GM12878 (cell line): Measurements from ENCODE around the gene COG1. TPM values are rescaled to one million over a fixed set of nuclear protein-coding genes. Genes with fewer than 3 reads are reported as not detected.

Experiments used
- ATAC-seq: fragments of 200-7000 bp; cut with Tn5 transposase; 3 replicates; pipeline ENCODE4 v1.9.1; 2020; ENCODE audit warnings: mild to moderate bottlenecking, moderate library complexity
- BruUV-seq: library from RNA; stranded (reverse); fragments of 400-500 nt; replicated peaks from 2 replicates; lab custom pipeline; 2021; lab: Mats Ljungman, UMichigan
- CTCF ChIA-PET: fragments of 300-600 bp; sonication (Branson Sonifier 250); formaldehyde crosslinking; extraction: SDS; loops from one replicate; lab custom pipeline; 2021; ENCODE audit warnings: inconsistent platforms; lab: Yijun Ruan, JAX
- POLR2A ChIA-PET: fragments of 350-600 bp; formaldehyde crosslinking; extraction: SDS; loops from one replicate; lab custom pipeline; 2021; ENCODE audit warnings: inconsistent platforms; lab: Charles Lee
- RAD21 ChIA-PET: fragments of 300-600 bp; sonication (Branson Sonifier 250); formaldehyde crosslinking; loops from one replicate; lab custom pipeline; 2023; ENCODE audit warnings: antibody characterized with exemption; ENCODE audit not compliant: unreplicated experiment; lab: Charles Lee
- SMC1A ChIA-PET: fragments of 300-600 bp; sonication (Branson Sonifier 250); formaldehyde crosslinking; loops from one replicate; lab custom pipeline; 2023; ENCODE audit not compliant: unreplicated experiment, uncharacterized antibody; lab: Charles Lee
- DNase-seq: peaks from one replicate; pipeline ENCODE4 v3.0.0-alpha.2; 2011; ENCODE audit warnings: low read depth, low spot score
- FAIRE-seq: peaks from 3 replicates; lab custom pipeline; 2011; peaks lifted over from hg19 to GRCh38; lab: Jason Lieb, UNC
- H2AFZ ChIP-seq: 2 replicates; pipeline ENCODE4 v1.6.0; 2011; ENCODE audit warnings: low read depth, low read length, control low read depth; ENCODE audit not compliant: control insufficient read depth
- H3K27ac ChIP-seq: 2 replicates; pipeline ENCODE4 v1.5.1; 2011; ENCODE audit warnings: control low read depth; ENCODE audit not compliant: control insufficient read depth, insufficient read depth
- H3K27me3 ChIP-seq, 2 experiments: replicated peaks in 1 of 2; 2 replicates each; pipeline versions ENCODE4 v1.6.0 to v1.6.1; 2011; ENCODE audit warnings: low read length in 1 of 2; ENCODE audit not compliant: control insufficient read depth in 2 of 2, insufficient read depth in 2 of 2
- H3K36me3 ChIP-seq, 2 experiments: 2 replicates each; pipeline ENCODE4 v1.5.1; 2011; ENCODE audit warnings: low read length in 1 of 2; ENCODE audit not compliant: control insufficient read depth in 2 of 2, insufficient read depth in 2 of 2
- H3K4me1 ChIP-seq: 2 replicates; pipeline ENCODE4 v1.6.1; 2011; ENCODE audit warnings: mild to moderate bottlenecking, low read length, moderate library complexity, mixed read lengths; ENCODE audit not compliant: control insufficient read depth, insufficient read depth
- H3K4me2 ChIP-seq: 2 replicates; pipeline ENCODE4 v1.6.0; 2011; ENCODE audit warnings: control low read depth; ENCODE audit not compliant: control insufficient read depth, insufficient read depth
- H3K4me3 ChIP-seq: fragments of 200-600 bp; sonication (generic); 2 replicates; pipeline ENCODE4 v1.5.1; 2016
- H3K79me2 ChIP-seq: 2 replicates; pipeline ENCODE4 v1.6.0; 2011; ENCODE audit warnings: low read length; ENCODE audit not compliant: control insufficient read depth, insufficient read depth
- H3K9ac ChIP-seq: 2 replicates; pipeline ENCODE4 v1.8.0; 2011; ENCODE audit warnings: low read length, control low read depth, mixed read lengths; ENCODE audit not compliant: control insufficient read depth, insufficient read depth
- H3K9me3 ChIP-seq: replicated peaks from 3 replicates; pipeline ENCODE4 v1.5.1; 2011; ENCODE audit warnings: mild to moderate bottlenecking, low read length; ENCODE audit not compliant: control insufficient read depth, insufficient read depth
- H4K20me1 ChIP-seq: 2 replicates; pipeline ENCODE4 v1.6.0; 2011; ENCODE audit not compliant: control insufficient read depth, insufficient read depth
- ATF7 ChIP-seq: fragments of 450-650 bp; IDR thresholded peaks from 2 replicates; pipeline ENCODE4 v1.6.1; 2016; ENCODE audit warnings: low read depth, mild to moderate bottlenecking
- CEBPZ ChIP-seq: fragments of 150-350 bp; IDR thresholded peaks from 2 replicates; pipeline ENCODE4 v1.6.1; 2016; ENCODE audit warnings: low read depth, low read length
- HCFC1 ChIP-seq: fragments of 150-350 bp; IDR thresholded peaks from 2 replicates; pipeline ENCODE4 v1.6.1; 2014; ENCODE audit warnings: low read length
- KAT2A ChIP-seq: conservative IDR thresholded peaks from 2 replicates; pipeline ENCODE4 v1.6.1; 2011; ENCODE audit warnings: low read depth, low read length; ENCODE audit not compliant: control insufficient read depth
- NFXL1 ChIP-seq: fragments of 450-650 bp; IDR thresholded peaks from 2 replicates; pipeline ENCODE4 v1.6.1; 2017; ENCODE audit warnings: antibody characterized with exemption, mild to moderate bottlenecking, borderline replicate concordance
- POLR2AphosphoS2 ChIP-seq: IDR thresholded peaks from 2 replicates; pipeline ENCODE4 v1.6.1; 2011; ENCODE audit warnings: low read depth, mild to moderate bottlenecking, low read length, improper control_type of control experiment, moderate library complexity
- POU2F2 ChIP-seq: IDR thresholded peaks from 3 replicates; pipeline ENCODE4 v1.6.1; 2011; ENCODE audit warnings: low read depth, mild to moderate bottlenecking, low read length, borderline replicate concordance
- SIN3A ChIP-seq: IDR thresholded peaks from 2 replicates; pipeline ENCODE4 v1.6.1; 2012; ENCODE audit warnings: low read depth, low read length, improper control_type of control experiment
- SKIL ChIP-seq: fragments of 450-650 bp; IDR thresholded peaks from 2 replicates; pipeline ENCODE4 v1.6.1; 2017; ENCODE audit warnings: mild to moderate bottlenecking, low read depth, inconsistent platforms; ENCODE audit not compliant: poor library complexity, severe bottlenecking
- STAT1 ChIP-seq: fragments of 450-650 bp; conservative IDR thresholded peaks from 2 replicates; pipeline ENCODE4 v1.6.1; 2014; ENCODE audit warnings: antibody characterized with exemption, mild to moderate bottlenecking
- WRNIP1 ChIP-seq: IDR thresholded peaks from 2 replicates; pipeline ENCODE4 v1.6.1; 2011; ENCODE audit warnings: low read depth, low read length, improper control_type of control experiment, borderline replicate concordance
- YY1 ChIP-seq: IDR thresholded peaks from 2 replicates; pipeline ENCODE4 v1.6.1; 2011; ENCODE audit warnings: low read depth, mild to moderate bottlenecking, low read length
- ZSCAN29 ChIP-seq: fragments of 450-650 bp; IDR thresholded peaks from 2 replicates; pipeline ENCODE4 v1.6.1; 2017; ENCODE audit warnings: mild to moderate bottlenecking, moderate library complexity
- WGBS: methylation state at CpG from one replicate; pipeline ENCODE4 v1.1.6; 2016; ENCODE audit warnings: low lambda C conversion rate; ENCODE audit not compliant: insufficient replicate concordance, insufficient coverage; ENCODE audit errors: missing lambda C conversion rate; 5-methylcytosine and 5-hydroxymethylcytosine counted together
- in situ Hi-C: fragments of 300-500 bp; cut with MboI; formaldehyde crosslinking; loops from 9 replicates; pipeline ENCODE4 v1.14.3; 2018; ENCODE audit warnings: mixed read lengths
- intact Hi-C: fragments of 100-400 bp; cut with micrococcal nuclease; formaldehyde crosslinking; loops from one replicate; pipeline ENCODE4 v1.14.2; 2022; ENCODE audit not compliant: unreplicated experiment
- polyA plus RNA-seq, 11 experiments: library from polyadenylated mRNA; depleted of rRNA in 4 of 11; unstranded in 6 of 11; stranded (reverse) in 5 of 11; fragments of >200 nt; fragmentation: Nextera tagmentation in 4 of 11; fragmentation: Illumina TruSeq in 1 of 11; extraction: Ambion mirVana in 4 of 11; extraction: Trizol in 1 of 11; gene quantifications; 1 replicate in 1 of 11; 2 replicates in 10 of 11; pipeline versions ENCODE4 v1.2.1 to v1.2.3, GENCODE V29; 2011 to 2016; ENCODE audit warnings: inconsistent platforms in 2 of 11, missing spikeins in 2 of 11, low read depth in 1 of 11
- total RNA-seq, 4 experiments: library from RNA; depleted of rRNA in 3 of 4; stranded (reverse); fragments of >200 nt in 3 of 4; fragmentation: Illumina TruSeq in 1 of 4; extraction: Trizol in 1 of 4; gene quantifications; 2 replicates each; pipeline versions ENCODE4 v1.2.1 to v1.2.3, GENCODE V29; 2013 to 2021
- TF ChIP-seq, protein P1 (sequence below): fragments of 450-650 bp; formaldehyde crosslinking; IDR thresholded peaks from 2 replicates; pipeline ENCODE4 v1.4.0; 2022; ENCODE audit warnings: mild to moderate bottlenecking, moderate library complexity

COG1 gene
- total and polyA plus RNA-seq, 10 of the 15 experiments (the other 5 are each of a cell fraction or from before 2014, with no cell fraction given) = 10.5 to 24.1 (median 18.1) TPM

GRCh38 chr17:73175962-73176565 is 16.8 kb upstream of the COG1 start:
- Histone ChIP-seq H3K79me2 (no peaks in the 10 kb centered on the region), H4K20me1 (no peaks in the 10 kb centered on the region), H3K27ac (no peak overlapping the region), H3K9ac (no peak overlapping the region), H3K4me3 (no peak overlapping the region), H3K4me1 (no peaks in the 10 kb centered on the region), H3K27me3 (no peaks in the 10 kb centered on the region), H3K9me3 (peaks cover 2% of the 10 kb centered on the region; the same call in 1 of the 3 replicates), H2AFZ (no peak overlapping the region), H3K4me2 (no peak overlapping the region), H3K36me3 (no peaks in the 10 kb centered on the region)
- intact Hi-C loops = no loop called here
- POLR2A ChIA-PET = no interaction called here
- no peak for DNase-seq
- in situ Hi-C loops = no loop called here
- 88% methylated on average over 10 of the region's 10 CpGs for WGBS
- BruUV-seq = no TSS peak
- CTCF ChIA-PET = interaction anchor here (1.0 kb wide), 1 partner anchor 195 kb away, joined by 3 read pairs; no protein-coding TSS in a partner anchor
- no peak for FAIRE-seq
- SMC1A ChIA-PET = interaction anchor here (1.0 kb wide), 1 partner anchor 448 kb away, joined by 3 read pairs; no protein-coding TSS in a partner anchor
- RAD21 ChIA-PET = interaction anchor here (1.1 kb wide), 1 partner anchor 190 kb away, joined by 3 read pairs; no protein-coding TSS in a partner anchor
- no peak for ATAC-seq
- TF ChIP-seq STAT1 (no peak), WRNIP1 (no peak), POU2F2 (no peak), KAT2A (no peak), NFXL1 (no peak), CEBPZ (no peak), ZSCAN29 (no peak), POLR2AphosphoS2 (no peak), YY1 (no peak), SIN3A (no peak), SKIL (no peak), ATF7 (no peak), HCFC1 (no peak)
- TF ChIP-seq, protein P1, sequence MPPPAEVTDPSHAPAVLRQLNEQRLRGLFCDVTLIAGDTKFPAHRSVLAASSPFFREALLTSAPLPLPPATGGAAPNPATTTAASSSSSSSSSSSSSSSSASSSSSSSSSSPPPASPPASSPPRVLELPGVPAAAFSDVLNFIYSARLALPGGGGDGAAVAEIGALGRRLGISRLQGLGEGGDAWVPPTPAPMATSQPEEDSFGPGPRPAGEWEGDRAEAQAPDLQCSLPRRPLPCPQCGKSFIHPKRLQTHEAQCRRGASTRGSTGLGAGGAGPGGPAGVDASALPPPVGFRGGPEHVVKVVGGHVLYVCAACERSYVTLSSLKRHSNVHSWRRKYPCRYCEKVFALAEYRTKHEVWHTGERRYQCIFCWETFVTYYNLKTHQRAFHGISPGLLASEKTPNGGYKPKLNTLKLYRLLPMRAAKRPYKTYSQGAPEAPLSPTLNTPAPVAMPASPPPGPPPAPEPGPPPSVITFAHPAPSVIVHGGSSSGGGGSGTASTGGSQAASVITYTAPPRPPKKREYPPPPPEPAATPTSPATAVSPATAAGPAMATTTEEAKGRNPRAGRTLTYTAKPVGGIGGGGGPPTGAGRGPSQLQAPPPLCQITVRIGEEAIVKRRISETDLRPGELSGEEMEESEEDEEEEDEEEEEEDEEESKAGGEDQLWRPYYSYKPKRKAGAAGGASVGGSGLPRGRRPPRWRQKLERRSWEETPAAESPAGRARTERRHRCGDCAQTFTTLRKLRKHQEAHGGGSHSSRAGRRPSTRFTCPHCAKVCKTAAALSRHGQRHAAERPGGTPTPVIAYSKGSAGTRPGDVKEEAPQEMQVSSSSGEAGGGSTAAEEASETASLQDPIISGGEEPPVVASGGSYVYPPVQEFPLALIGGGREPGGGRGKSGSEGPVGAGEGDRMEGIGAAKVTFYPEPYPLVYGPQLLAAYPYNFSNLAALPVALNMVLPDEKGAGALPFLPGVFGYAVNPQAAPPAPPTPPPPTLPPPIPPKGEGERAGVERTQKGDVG (CRISPR knock-in tag) = no peak
